Measurements from ENCODE around the gene C16orf54.

GRCh38 chr16:29698484-29699323 lies 47.1 kb downstream of the C16orf54 start:
- no peak for TF ChIP-seq POLR2A (IDR thresholded peaks at IDR 0.05; ENCODE audit: low read depth, low read length)
- TF ChIP-seq SMC3 (IDR thresholded peaks at IDR 0.05; ENCODE audit: low read depth, low read length) = no peak
- TF ChIP-seq CTCF (conservative IDR thresholded peaks at IDR 0.05; ENCODE audit: low read depth, low read length) = no peak
- no peak for TF ChIP-seq CEBPB (IDR thresholded peaks at IDR 0.05; ENCODE audit: low read depth, low read length)
- TF ChIP-seq MAFK (IDR thresholded peaks at IDR 0.05; ENCODE audit: low read depth, low read length) = no peak
- TF ChIP-seq RCOR1 (IDR thresholded peaks at IDR 0.05; ENCODE audit: insufficient replicate concordance, low read length) = no peak
- TF ChIP-seq RFX5 (IDR thresholded peaks at IDR 0.05; ENCODE audit: low read depth, low read length) = no peak

All from IMR-90 (cell line).